HG03196 (cell line): ENCODE measurements around the gene CNTN5.

Source experiments
- ATAC-seq: cut with Tn5 transposase; IDR thresholded peaks from one replicate; pipeline ENCODE4 v1.9.1; 2021; ENCODE audit not compliant: unreplicated experiment

Gene CNTN5

GRCh38 chr11:99371257-99371656 lies 350.5 kb downstream of the CNTN5 start:
- no peak for ATAC-seq

DNA sequence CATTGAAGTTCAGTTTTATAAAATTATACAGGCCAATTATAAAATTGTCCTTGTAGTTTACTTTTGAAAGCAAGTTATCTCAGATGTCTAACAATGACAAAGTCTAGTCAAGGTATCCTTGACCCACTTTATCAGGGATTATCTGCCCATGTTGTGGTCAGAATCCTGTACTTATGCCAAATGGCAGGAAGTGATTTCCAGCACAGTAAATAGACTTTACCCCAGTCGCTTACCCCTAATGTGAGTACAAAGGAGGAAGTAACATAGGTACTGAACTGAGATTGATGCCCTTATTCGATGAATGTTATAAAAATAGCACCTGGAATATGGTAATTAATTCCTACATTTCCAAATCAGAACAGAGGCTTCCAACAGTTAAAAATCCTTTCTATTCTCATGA lies 355.7 kb downstream of the CNTN5 start:
- ATAC-seq: no peak

- ATAC-seq: no peak
Measured at GRCh38 chr11:99383648-99384245, 363.0 kb downstream of the CNTN5 start.

GRCh38 chr11:99391245-99391644 lies 370.5 kb downstream of the CNTN5 start:
- ATAC-seq: no peak

- ATAC-seq: no peak
Measured at GRCh38 chr11:99406345-99406744, 385.6 kb downstream of the CNTN5 start.

GRCh38 chr11:99410636-99411035 lies 389.9 kb downstream of the CNTN5 start:
- no peak for ATAC-seq

- no peak for ATAC-seq
Measured at GRCh38 chr11:99418927-99419720, 398.4 kb downstream of the CNTN5 start.

DNA sequence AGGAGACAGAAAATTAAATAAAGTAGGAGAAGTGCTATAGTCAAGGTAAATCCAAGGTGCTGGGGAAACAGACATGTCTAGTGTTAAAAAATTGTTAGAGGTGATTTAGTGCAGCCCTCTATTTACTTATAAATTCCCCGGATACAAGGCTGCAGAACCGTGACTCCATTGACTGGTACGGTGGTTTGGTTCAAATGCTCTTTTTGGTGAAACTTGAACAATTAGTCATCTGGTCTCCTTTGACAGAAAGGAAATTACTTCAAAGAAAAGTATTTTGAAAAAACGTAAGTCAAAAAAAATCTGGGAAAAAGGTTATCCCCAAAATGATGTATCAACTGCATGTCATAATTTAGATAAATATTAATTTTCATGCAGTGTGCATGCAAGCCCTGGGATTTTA lies 399.2 kb downstream of the CNTN5 start:
- no peak for ATAC-seq

DNA sequence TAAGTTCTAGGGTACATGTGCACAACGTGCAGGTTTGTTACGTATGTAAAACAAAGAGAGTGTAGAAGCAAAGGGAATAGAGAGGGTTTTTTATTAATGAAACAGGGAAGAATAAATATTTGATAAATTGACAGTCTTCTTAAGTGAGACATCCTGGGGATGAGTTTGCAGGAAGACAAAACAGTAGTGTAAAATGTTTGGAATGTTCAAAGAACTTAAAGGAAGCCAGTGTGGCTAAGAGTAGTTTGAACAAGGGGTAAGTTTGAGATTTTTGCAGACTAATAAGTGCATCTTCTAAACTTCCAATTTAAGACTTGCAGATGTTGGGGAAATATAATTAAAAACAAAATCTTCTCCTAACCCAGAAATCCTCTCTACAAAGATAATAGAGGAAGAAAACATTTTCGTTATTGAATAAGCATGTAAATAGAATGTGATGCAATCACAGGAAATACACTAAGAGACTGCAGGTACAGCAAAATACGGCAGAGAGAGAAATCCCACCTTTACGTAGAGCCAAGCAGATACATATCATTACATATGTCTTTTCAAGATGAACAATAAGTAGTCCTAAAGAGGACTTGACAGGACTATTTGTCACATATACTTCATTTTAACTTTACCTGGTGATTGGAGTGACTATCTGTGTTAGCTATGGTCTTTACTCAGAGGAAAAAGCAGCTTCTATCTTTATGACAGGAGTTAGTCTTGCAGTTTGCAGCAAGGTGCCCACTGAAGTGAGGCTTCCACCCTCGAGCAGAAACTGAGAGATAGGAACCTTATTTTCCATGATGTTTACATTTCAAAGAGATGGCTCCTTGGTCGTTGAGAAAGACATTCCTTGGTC lies 402.1 kb downstream of the CNTN5 start:
- no peak for ATAC-seq

DNA sequence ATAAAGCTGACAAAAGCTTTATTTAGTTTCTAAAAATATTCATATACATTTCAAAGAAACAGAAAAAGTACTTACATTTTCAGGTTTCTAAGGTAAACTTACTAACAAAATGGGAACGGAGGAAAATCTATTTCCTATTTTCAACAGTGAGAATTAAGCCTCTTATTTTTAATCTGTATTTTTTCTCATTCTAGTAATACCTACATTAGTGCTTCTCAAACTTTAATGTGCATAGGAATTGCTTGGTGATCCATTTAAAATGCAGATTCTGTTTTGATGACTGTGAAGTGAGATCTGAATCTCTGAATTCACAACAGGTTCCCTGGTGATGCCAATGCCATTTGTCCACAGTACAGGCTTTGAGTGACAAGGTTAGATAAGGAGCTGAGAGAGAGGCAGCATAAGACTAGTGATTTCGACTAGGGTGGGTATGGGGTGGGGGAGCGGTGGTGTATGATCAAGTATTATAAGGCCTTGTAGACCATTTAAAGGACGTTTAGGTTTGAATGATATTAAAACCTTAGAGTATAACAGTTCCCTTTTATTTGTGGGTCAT lies 402.8 kb downstream of the CNTN5 start:
- no peak for ATAC-seq

- no peak for ATAC-seq
Measured at GRCh38 chr11:99424313-99425084, 403.8 kb downstream of the CNTN5 start.

DNA sequence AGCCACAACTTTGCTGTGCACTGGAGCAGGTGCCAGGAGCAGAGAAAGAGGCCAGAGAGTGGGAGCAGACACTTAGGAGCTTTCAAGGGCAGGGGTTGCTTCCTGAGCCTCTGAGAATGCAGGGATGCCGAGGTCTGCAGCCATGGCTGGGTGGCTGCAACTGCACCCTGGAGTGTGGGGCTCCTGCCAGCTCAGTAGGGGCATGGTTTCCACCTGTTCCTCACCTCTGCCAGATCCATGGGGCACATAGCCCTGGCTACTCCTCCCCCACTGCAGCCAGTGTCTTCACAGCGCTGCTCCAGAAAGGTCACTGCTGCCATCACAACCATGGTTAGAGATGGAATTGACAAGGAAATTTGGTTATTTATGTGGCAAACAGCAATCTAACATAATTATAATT lies 404.8 kb downstream of the CNTN5 start:
- ATAC-seq: no peak

- no peak for ATAC-seq
Measured at GRCh38 chr11:99432677-99433076, 411.9 kb downstream of the CNTN5 start.

- ATAC-seq: no peak
Measured at GRCh38 chr11:99443276-99443675, 422.5 kb downstream of the CNTN5 start.

DNA sequence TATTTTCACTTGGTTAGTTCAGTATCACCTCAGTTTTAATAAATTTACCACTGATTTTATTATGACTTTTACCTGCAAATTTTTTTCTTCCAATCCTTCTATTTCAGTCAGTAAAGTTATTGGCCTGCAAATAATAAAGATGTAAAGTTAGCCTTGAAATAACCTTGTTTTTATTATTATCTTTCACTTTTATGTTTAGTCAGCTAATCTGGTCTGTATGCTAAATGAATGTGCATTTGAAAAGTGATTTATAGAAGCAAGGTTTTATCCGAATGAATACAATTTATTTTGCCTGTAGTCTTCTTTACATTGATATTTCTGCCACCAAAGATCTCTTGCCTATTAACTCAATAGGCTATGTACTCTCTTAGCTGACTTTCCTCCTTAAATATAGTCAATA lies 425.7 kb downstream of the CNTN5 start:
- no peak for ATAC-seq

DNA sequence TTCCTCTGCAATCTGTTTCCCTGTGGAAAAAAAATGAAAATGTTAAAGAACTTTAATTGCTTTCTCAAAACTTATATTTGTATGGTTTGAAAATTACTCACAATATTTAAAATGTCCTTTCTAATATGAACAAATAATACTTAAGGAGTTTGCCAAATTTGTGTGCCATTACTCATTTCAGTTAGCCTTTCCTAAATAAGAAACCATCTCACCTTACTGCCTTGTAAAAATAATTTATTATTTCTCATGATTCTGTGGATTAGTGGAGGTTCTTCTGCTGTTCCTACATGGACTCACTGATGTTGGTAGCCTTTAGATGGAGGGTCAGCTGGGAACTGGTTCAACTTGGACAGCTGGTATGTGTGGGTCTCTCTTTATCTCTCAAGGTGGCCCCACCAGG lies 428.6 kb downstream of the CNTN5 start:
- no peak for ATAC-seq

GRCh38 chr11:99452075-99452474 lies 431.3 kb downstream of the CNTN5 start:
- no peak for ATAC-seq

- ATAC-seq: no peak
Measured at GRCh38 chr11:99461913-99462312, 441.2 kb downstream of the CNTN5 start.

GRCh38 chr11:99464985-99465384 lies 444.2 kb downstream of the CNTN5 start:
- ATAC-seq: no peak

DNA sequence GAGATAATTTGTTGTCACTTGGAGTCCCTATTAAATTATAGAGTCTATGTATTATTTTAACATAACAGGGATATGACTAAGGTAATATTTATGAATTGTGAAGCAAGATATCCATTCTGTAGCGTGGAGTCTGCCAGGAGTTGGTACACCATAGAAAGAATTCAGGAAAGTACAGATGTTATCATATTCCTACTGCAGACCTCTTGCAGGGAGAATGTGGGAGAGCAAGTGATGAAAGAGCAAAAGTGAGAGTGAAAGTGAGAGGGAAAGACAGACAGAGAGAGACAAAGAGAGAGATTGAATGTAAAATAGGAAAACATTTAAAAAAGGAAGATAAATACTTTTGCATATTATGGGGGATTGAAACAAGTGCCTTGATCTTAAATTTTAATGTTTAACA lies 468.8 kb downstream of the CNTN5 start:
- ATAC-seq: no peak

- ATAC-seq: no peak
Measured at GRCh38 chr11:99494065-99494464, 473.3 kb downstream of the CNTN5 start.
